ENCODE measurements around the gene TBC1D9.

The TBC1D9 gene

GRCh38 chr4:140644470-140645185, 111.6 kb downstream of the TBC1D9 start:
- no peak for DNase-seq

DNA sequence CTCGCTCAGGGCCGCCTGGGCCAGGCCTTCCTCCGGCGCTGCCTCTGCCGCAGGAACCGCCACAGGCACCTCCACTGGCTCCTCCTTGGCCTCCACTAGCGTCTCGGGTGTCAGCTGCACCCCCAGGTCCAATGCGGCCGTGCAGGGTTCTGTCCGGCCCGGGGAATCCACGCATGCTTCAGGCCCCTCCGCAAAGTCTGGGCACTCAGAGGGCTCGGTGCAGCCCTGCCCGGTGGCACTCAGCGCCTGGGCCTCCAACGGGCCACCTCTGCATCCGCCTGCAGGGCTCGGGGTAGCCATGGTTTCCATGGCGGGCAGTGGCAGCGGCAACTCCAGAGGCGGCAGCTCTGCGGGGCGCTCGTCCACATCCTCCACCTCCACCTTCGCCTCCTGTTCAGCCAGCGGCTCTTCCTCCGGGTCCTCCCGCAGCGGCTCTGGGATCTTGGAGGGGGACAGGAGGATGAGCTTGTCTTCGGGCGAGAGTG, 112.6 kb downstream of the TBC1D9 start:
- DNase-seq: no peak

GRCh38 chr4:140642674-140643437, 113.3 kb downstream of the TBC1D9 start:
- no peak for DNase-seq

- no peak for DNase-seq
Measured at GRCh38 chr4:140641789-140642439, 114.3 kb downstream of the TBC1D9 start.

GRCh38 chr4:140641105-140641555, 115.1 kb downstream of the TBC1D9 start:
- DNase-seq: no peak

GRCh38 chr4:140640150-140640748, 115.9 kb downstream of the TBC1D9 start:
- DNase-seq: no peak

DNA sequence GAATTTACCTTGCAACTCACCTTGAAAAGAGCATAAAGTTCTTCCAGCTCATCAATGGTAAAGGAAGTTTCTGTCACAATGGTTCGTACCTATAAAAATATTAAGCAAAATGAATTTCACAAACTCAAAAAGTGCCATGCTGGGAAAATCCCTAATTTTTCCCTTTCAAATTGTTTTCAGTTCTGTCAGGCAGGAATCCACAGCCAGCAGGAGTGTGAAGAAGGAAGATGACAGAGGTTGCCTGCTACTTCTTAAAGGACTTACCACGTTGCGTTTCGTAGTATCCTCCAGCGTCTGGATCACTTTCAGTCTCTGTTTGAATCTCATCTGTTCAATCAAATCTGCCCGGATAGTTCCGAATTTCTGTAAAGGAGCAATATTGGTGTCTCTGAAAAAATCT, 117.1 kb downstream of the TBC1D9 start:
- DNase-seq: no peak

DNA sequence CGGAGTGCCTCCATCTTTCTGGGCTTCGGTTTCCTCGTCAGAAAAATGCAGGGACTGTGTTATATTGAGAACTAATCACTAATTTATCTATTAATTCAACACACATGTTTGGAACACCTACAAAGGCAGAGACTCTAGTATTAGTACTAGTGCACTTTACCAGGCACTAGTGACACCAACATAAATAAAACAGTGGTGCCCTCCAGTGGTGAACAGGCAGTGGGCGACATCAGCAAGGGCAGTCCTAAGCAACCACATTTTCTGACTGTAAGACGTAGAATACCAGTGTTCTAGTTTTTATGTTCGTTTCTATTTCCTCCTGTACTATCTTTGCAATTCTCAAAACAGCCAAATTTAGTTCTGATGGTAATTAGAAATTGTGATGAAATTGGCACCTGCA, 118.3 kb downstream of the TBC1D9 start:
- DNase-seq: peak; percentile 28

- no peak for DNase-seq
Measured at GRCh38 chr4:140635606-140636005, 120.6 kb downstream of the TBC1D9 start.

GRCh38 chr4:140633951-140634350, 122.2 kb downstream of the TBC1D9 start:
- no peak for DNase-seq

GRCh38 chr4:140633124-140633523, 123.1 kb downstream of the TBC1D9 start:
- no peak for DNase-seq

- no peak for DNase-seq
Measured at GRCh38 chr4:140630246-140630645, 125.9 kb downstream of the TBC1D9 start.

DNA sequence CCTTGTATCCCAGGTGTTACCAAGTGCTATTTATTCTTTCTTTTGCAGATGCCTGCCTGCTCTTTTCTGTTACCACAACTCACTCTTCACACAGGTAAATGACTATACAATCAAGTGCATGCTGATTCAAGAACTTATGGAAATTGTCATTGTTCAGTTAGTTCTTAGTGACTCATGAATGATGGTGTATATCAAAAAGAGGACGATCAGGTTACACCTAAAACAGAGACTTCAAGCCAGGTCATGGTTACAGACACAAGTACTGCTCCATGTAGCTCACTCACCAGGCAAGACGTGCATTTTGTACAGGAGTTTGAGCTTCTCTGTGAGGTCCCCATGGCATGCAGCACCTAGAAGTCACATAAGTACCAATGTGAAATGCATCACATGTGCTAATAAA, 128.2 kb downstream of the TBC1D9 start:
- DNase-seq: no peak

DNA sequence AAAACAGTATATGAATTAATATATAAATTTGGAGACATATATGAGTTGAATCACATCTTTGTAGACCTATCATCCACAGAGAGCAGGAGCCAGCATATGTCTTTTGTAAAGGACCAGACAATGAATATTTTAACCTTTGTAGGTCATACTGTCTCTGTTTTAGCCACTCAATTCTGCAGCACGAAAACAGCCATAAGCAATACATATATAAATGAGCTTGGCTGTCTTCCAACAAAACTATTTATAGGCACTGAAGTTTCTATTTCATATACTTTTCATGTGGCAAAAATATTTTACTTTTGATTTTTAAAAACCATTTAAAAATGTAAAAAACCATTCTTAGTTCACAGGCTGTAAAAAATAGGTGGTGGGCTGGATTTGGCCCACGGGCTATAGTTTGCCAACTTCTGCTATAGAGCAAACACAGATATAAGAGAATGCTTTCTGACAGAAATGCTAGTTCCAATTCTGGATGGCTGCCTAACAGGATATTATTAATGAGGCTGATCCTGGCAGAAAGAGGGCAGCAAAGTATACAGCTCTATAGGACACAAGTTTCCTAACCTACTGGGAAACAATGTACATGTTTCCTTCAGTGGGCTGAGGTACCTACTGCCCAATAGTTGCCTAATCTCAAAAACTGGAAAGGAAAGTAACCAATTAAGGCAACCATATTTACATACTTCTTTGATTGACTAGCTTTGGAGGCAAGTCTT, 129.4 kb downstream of the TBC1D9 start:
- no peak for DNase-seq

- DNase-seq: no peak
Measured at GRCh38 chr4:140622333-140622958, 133.7 kb downstream of the TBC1D9 start.

DNA sequence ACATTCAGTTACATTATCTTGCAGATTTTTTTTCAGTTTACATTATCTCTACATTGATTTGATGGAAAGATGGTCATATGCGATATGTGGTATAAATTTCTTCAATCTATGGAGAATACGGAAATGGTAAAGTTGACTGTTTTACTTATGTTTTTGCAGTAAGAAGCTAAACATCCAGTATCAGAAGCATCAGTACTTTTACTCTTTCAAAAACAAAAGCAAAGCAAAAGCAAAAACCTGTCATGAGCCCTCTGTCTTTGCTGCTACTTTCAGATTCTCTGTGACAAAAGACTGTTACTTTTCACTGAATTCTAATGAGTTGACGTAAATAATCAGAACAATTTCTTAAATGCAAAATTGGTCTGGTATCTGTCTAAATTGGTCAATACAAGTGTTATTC, 135.0 kb downstream of the TBC1D9 start:
- DNase-seq: no peak

GRCh38 chr4:140617499-140618248, 138.5 kb downstream of the TBC1D9 start:
- no peak for DNase-seq

DNA sequence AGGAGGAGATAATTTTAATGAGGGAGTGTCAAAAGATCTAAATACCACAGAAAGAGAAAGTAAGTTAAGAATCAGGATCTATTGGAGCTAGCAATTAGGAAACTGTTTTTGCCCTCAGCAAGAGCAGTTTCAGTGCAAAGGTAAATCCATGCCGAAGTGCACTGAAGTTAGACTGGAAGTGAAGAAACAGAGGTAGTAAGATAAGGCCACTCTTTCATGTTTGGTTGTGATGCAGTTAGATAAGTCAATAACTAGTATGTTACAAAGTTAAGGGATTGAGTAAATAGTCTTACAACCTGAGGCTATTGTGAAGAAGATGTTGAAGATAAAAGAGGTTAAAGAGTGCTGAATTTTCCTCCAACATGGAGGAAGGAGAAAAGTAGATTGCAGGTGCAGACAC, 140.7 kb downstream of the TBC1D9 start:
- DNase-seq: no peak

DNA sequence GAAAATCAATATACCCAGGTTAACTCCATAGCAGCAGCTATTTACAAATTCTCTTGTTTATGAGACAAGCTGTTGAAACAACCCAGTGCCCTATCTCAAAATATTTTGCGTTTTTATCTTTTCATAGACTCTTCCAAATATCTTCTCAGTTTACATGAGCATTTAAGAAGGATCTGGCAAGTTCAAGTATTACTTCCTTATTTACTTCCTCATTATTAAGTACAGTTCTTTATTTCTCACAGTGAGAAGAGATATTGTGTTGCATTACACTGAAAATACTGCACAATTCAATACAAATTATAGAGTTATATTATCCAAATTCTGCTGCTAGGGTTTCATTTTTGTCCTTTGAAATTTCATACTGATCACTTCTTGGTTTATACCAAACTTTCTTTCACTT, 143.8 kb downstream of the TBC1D9 start:
- no peak for DNase-seq

DNA sequence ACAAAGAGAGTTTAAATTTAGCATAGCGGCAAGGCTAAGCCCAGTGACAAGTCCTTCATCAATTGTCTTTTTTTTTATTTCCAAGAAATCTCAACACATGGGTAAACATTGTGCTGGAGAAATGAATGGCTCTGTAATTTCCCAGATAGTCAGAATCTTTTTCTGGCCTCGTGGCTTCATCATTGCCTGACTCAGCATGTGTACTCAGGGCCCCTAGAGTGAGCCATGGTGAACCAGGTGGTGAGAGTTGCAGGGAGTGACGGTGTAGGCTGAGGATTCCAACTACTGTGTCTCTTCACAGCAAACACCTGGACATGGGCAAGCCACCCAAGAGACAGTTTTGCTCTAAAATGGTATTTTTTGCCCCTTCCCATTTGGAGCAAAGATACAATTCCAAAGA, 144.3 kb downstream of the TBC1D9 start:
- no peak for DNase-seq

Data from CD4-positive, alpha-beta T cell treated with Interleukin-17A for 1 hour (primary cell).